Fibroblast of lung (primary cell): ENCODE data around the gene CADPS. TPM values are rescaled to one million over a fixed set of nuclear protein-coding genes. Genes with fewer than 3 reads are reported as not detected.

Source experiments
- DNase-seq, 2 donors: peaks; one replicate each; pipeline versions ENCODE4 v3.0.0 to v3.0.0-alpha.2; 2010; ENCODE audit warnings: low read depth in 2 of 2
- H2AFZ ChIP-seq: 2 replicates; pipeline ENCODE4 v1.5.1; 2012; ENCODE audit warnings: low read length, control low read depth, inconsistent platforms
- H3K27ac ChIP-seq: 2 replicates; pipeline ENCODE4 v1.5.1; 2011; ENCODE audit warnings: low read length, control low read depth; ENCODE audit not compliant: insufficient read depth
- H3K27me3 ChIP-seq: 2 replicates; pipeline ENCODE4 v1.5.1; 2011; ENCODE audit warnings: mild to moderate bottlenecking, low read length; ENCODE audit not compliant: control insufficient read depth, insufficient read depth
- H3K36me3 ChIP-seq: 2 replicates; pipeline ENCODE4 v1.5.1; 2011; ENCODE audit warnings: low read length; ENCODE audit not compliant: control insufficient read depth, insufficient read depth
- H3K4me1 ChIP-seq: 2 replicates; pipeline ENCODE4 v1.5.1; 2011; ENCODE audit warnings: low read length; ENCODE audit not compliant: control insufficient read depth, insufficient read depth; ENCODE audit errors: extremely low read depth
- H3K4me2 ChIP-seq: 2 replicates; pipeline ENCODE4 v1.5.1; 2011; ENCODE audit warnings: low read length, control low read depth; ENCODE audit not compliant: insufficient read depth; ENCODE audit errors: extremely low read depth
- H3K4me3 ChIP-seq, 4 experiments: fragments of 200-600 bp in 1 of 4; sonication (generic) in 1 of 4; replicated peaks in 1 of 4; 2 replicates each; pipeline ENCODE4 v1.5.1; 2011 to 2016; ENCODE audit warnings: low read length in 4 of 4, low read depth in 3 of 4, mild to moderate bottlenecking in 3 of 4, control low read depth in 2 of 4, inconsistent platforms in 1 of 4, mixed read lengths in 1 of 4; ENCODE audit not compliant: insufficient read depth in 1 of 4; ENCODE audit errors: control extremely low read depth in 1 of 4
- H3K79me2 ChIP-seq: 2 replicates; pipeline ENCODE4 v1.5.1; 2012; ENCODE audit warnings: mild to moderate bottlenecking, low read length, inconsistent platforms; ENCODE audit not compliant: control insufficient read depth, insufficient read depth
- H3K9ac ChIP-seq: 2 replicates; pipeline ENCODE4 v1.5.1; 2011; ENCODE audit warnings: mild to moderate bottlenecking, low read length, control low read depth; ENCODE audit not compliant: insufficient read depth
- H3K9me3 ChIP-seq: 2 replicates; pipeline ENCODE4 v1.5.1; 2012; ENCODE audit warnings: low read depth, low read length; ENCODE audit not compliant: control insufficient read depth, insufficient read depth
- H4K20me1 ChIP-seq: 2 replicates; pipeline ENCODE4 v1.5.1; 2011; ENCODE audit warnings: low read length; ENCODE audit not compliant: control insufficient read depth, insufficient read depth; ENCODE audit errors: extremely low read depth
- EZH2 ChIP-seq: IDR thresholded peaks from 2 replicates; pipeline ENCODE4 v1.5.1; 2012; ENCODE audit warnings: low read length, control low read depth, mild to moderate bottlenecking; ENCODE audit errors: missing control alignments
- polyA plus RNA-seq, 2 donors: library from polyadenylated mRNA; depleted of rRNA in 1 of 2; stranded (reverse) in 1 of 2; unstranded in 1 of 2; fragments of >200 nt; gene quantifications; 2 replicates each; pipeline ENCODE4 v1.2.1, GENCODE V29; 2011 to 2012; ENCODE audit warnings: missing spikeins in 1 of 2
- total RNA-seq: library from RNA; depleted of rRNA; stranded (reverse); fragments of >200 nt; gene quantifications from 2 replicates; pipeline ENCODE4 v1.2.1, GENCODE V29; 2014
- TF ChIP-seq, protein P1 (sequence below), 2 donors: IDR thresholded peaks in 1 of 2; conservative IDR thresholded peaks in 1 of 2; 1 replicate in 1 of 2; 2 replicates in 1 of 2; pipeline ENCODE4 v1.5.1; 2011 to 2012; ENCODE audit warnings: low read length in 2 of 2, control low read depth in 1 of 2, inconsistent platforms in 1 of 2, low read depth in 1 of 2, mild to moderate bottlenecking in 1 of 2

CADPS gene
- total and polyA plus RNA-seq, 2 donors (not counting 1 experiment from before 2014, with no cell fraction given) = 2.3 to 63.1 TPM

DNA sequence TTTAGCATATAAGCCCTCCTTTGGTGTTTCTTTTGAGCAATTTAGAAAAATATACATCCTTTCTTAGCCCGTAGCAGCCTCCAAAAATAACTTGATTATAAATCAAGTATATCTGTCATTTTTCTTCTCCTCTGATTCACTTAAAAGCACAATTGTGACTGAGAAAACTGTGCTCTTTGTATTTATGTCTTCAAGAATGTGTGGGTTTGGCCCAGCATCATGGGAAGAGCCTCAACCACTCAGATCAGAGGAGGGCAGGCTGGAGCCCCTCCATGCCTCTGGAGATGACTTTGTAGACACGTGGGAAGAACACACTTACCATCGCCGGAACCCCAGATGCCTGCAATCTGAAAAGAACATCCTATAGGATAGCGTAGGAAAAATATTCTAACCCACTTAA, 378.1 kb downstream of the CADPS start:
- Histone ChIP-seq H3K9me3 (no peaks in the 10 kb centered on the region), H3K9ac (no peak overlapping the region), H3K4me3 (no peak overlapping the region), H3K36me3 (no peaks in the 10 kb centered on the region), H3K4me2 (no peak overlapping the region), H4K20me1 (no peaks in the 10 kb centered on the region), H3K79me2 (no peaks in the 10 kb centered on the region), H3K27me3 (no peaks in the 10 kb centered on the region), H2AFZ (no peak overlapping the region), H3K4me1 (no peaks in the 10 kb centered on the region), H3K27ac (no peak overlapping the region)
- TF ChIP-seq, protein P1, sequence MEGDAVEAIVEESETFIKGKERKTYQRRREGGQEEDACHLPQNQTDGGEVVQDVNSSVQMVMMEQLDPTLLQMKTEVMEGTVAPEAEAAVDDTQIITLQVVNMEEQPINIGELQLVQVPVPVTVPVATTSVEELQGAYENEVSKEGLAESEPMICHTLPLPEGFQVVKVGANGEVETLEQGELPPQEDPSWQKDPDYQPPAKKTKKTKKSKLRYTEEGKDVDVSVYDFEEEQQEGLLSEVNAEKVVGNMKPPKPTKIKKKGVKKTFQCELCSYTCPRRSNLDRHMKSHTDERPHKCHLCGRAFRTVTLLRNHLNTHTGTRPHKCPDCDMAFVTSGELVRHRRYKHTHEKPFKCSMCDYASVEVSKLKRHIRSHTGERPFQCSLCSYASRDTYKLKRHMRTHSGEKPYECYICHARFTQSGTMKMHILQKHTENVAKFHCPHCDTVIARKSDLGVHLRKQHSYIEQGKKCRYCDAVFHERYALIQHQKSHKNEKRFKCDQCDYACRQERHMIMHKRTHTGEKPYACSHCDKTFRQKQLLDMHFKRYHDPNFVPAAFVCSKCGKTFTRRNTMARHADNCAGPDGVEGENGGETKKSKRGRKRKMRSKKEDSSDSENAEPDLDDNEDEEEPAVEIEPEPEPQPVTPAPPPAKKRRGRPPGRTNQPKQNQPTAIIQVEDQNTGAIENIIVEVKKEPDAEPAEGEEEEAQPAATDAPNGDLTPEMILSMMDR (conservative IDR thresholded peaks at IDR 0.05 in 1 of 2, IDR thresholded peaks at IDR 0.05 in 1 of 2; ENCODE audit: low read depth in 1 of 2, low read length in 2 of 2) = no peak
- no peak for TF ChIP-seq EZH2
- DNase-seq = no peak

DNA sequence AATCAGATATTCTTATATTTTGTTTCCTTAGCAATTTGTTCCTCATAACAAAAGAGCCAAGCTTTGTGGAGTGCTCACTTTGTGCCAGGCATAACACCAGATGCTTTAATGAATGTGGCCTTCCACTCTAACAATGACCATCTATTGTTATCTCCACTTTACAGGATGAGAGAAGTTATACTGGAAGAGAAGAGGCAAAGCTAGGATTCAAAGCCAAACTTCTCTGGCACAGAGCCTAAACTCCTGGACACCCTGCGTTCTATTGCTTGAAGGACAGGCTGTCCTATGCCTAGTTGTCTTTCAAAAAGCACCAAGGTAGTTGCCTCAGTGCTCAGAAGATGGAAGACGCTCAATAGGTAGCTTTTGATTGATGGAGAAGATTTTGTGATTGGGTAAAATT, 378.7 kb downstream of the CADPS start:
- no peak overlapping the region for H3K9ac ChIP-seq
- no peaks in the 10 kb centered on the region for H4K20me1 ChIP-seq
- H3K36me3 ChIP-seq = no peaks in the 10 kb centered on the region
- TF ChIP-seq EZH2 = no peak
- TF ChIP-seq, protein P1 (conservative IDR thresholded peaks at IDR 0.05 in 1 of 2, IDR thresholded peaks at IDR 0.05 in 1 of 2; ENCODE audit: low read depth in 1 of 2, low read length in 2 of 2) = no peak
- no peak for DNase-seq
- no peak overlapping the region for H2AFZ ChIP-seq
- H3K27ac ChIP-seq = no peak overlapping the region
- H3K4me2 ChIP-seq = no peak overlapping the region
- H3K79me2 ChIP-seq = no peaks in the 10 kb centered on the region
- no peaks in the 10 kb centered on the region for H3K27me3 ChIP-seq
- no peak overlapping the region for H3K4me3 ChIP-seq
- no peaks in the 10 kb centered on the region for H3K4me1 ChIP-seq
- no peaks in the 10 kb centered on the region for H3K9me3 ChIP-seq

DNA sequence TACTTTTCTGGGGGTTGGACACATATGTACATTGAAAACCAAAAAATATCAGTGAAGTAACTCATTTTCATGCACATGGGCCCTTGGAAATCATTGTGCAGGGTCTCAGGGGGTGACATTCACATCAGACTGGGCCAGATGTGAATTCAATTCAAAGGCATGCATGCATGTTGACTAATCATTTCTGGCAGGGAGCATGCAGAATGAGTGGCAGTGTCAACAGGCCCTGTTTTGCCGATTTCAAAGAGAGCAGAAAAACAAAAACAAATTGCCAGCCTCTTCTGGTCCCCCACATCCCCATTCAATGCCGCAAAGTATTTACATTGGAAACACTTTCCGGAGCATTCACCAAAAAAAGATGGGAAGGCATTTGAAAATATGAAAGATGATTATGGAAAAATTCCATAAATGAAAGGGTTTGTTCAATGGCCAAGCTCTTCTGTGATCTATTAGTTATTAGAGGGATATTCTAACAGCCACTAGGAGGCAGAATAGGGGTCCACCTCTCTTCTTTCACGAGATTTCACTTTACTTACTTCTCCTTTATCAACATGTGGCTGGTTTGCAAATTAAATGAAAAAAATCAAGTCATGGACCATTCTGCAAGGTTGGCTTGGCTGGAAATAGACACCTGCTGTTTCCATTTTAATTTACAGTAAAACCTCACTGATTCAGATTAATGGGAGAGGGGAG, 382.0 kb downstream of the CADPS start:
- H3K4me1 ChIP-seq = no peaks in the 10 kb centered on the region
- no peak for TF ChIP-seq EZH2
- TF ChIP-seq, protein P1 (conservative IDR thresholded peaks at IDR 0.05 in 1 of 2, IDR thresholded peaks at IDR 0.05 in 1 of 2; ENCODE audit: low read depth in 1 of 2, low read length in 2 of 2) = peak in 1 of 2 donors; percentile 36

More for the DNA sequence above, 382.0 kb downstream of the CADPS start:
- Histone ChIP-seq H3K4me3 (no peak overlapping the region), H4K20me1 (no peaks in the 10 kb centered on the region), H3K9ac (no peak overlapping the region), H2AFZ (no peak overlapping the region), H3K27ac (no peak overlapping the region), H3K36me3 (no peaks in the 10 kb centered on the region), H3K9me3 (no peaks in the 10 kb centered on the region), H3K79me2 (no peaks in the 10 kb centered on the region), H3K27me3 (no peaks in the 10 kb centered on the region), H3K4me2 (no peak overlapping the region)
- DNase-seq = peak in 1 of 2 donors; percentile 3
